GM18511 (cell line): ENCODE data around the gene TFIP11.
"Not testable (repeated sequence)": the region's sequence is repeated elsewhere in the genome, so short reads cannot be mapped to it uniquely, and the experiment has no call there.

Experiments
- ATAC-seq: cut with Tn5 transposase; IDR thresholded peaks from one replicate; pipeline ENCODE4 v1.9.1; 2021; ENCODE audit warnings: mild to moderate bottlenecking, moderate library complexity; ENCODE audit not compliant: unreplicated experiment

The TFIP11 gene

DNA sequence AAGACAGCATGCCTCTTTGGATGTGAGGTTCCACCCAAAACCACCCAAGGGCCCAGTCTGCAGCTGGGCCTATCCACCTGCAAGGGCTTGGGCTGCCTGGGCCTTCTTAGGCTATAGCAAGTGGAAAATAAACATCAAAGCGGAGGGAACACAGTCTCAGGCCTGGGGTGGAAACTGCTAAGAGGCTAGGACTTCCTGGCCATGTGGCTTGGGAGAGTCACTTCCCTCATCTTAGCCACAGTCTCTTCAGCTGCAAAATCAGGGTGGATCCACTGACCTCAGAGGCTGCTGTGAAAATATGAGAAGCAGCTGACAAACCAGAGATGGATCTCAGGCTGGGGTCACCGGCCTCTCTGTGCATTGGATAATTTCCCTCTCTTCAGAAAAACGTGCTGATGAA is 30.6 kb upstream of the TFIP11 start:
- ATAC-seq = no peak

DNA sequence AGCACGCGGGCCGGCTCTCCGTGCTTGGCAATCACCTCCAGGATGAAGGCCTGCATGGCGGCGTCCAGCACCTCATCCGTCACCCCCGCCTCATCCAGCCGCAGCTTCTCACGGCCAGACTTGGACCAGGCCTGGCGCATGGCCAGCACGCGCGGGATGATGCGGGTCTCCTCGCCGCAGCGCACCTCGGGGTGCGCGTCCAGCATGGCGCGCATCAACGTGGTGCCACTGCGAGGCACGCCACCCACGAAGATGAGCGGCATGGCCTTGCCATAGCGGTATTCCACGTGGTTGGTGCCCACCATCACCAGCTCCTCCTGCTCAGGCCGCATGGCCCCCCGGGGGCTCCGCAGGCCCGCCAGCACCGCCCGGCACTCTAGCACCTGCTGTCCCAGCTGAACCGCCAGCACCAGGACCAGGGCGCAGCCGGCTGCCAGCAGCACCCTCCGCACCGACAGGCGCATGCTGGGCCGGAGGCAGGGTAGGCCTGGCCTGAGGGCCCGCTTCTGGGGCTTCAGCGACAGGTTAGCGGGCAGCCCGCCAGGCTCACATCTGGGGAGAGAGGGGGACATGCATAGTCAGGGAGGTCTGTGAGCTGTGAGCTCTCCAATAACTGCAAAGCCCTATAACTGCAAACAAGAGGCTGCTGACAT is 29.0 kb upstream of the TFIP11 start:
- ATAC-seq = no peak

GRCh38 chr22:26540119-26540518 is 27.8 kb upstream of the TFIP11 start:
- ATAC-seq = no peak

GRCh38 chr22:26536762-26537134 is 24.5 kb upstream of the TFIP11 start:
- ATAC-seq = no peak

DNA sequence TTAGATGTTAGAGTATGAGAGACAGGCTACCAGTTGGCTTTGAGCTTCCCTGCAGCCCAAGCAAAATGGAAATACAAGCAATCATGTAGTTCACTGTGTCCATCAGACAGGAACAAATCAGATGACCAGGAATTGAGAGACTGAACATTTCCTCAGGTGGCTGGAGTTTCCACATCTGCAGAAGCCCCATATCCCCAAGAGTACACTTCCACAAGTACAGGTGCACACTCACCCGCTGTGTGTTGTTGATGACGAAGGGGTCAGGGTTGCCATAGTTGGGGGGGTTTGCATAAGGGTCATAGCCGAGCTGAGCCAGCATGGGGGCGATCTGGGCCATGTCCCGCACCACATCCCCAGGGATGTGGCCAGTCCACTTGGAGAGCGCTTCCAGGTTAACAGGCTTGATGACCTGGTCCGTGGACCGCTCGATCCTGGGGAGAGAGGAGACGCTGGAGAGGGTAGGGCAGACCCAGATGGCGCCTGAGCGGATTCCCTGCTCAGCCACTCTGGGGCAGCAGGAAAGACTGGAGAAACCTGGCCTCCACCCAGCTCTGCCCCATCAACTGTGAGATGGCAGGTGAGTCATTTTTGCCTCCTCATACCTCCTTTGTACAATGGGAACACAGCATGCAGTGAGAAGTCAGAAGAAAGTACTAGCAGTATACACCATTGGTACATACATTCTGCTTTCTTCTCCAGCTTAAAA is 23.9 kb upstream of the TFIP11 start:
- ATAC-seq = no peak

GRCh38 chr22:26535603-26535908 is 23.3 kb upstream of the TFIP11 start:
- no peak for ATAC-seq

- no peak for ATAC-seq
These were observed 22.8 kb upstream of the TFIP11 start for GRCh38 chr22:26534874-26535602.

GRCh38 chr22:26534171-26534855 is 22.0 kb upstream of the TFIP11 start:
- no peak for ATAC-seq

- no peak for ATAC-seq
These were observed 17.1 kb upstream of the TFIP11 start for GRCh38 chr22:26529345-26529744.

DNA sequence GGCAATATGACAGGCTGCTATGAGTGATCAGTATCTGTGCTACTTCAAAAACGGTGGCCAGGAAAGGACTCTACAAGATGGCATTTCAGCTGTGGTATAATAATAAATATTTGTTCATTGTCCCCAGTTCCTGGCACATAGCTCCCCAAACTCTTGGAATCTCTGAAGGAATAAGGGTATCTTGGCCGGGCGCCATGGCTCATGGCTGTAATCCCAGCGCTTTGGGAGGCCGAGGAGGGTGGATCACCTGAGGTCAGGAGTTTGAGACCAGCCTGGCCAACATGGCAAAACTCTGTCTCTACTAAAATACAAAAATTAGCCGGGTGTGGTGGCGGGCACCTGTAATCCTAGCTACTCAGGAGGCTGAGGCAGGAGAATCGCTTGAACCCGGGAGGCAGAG is 16.2 kb upstream of the TFIP11 start:
- ATAC-seq = not testable (repeated sequence)

DNA sequence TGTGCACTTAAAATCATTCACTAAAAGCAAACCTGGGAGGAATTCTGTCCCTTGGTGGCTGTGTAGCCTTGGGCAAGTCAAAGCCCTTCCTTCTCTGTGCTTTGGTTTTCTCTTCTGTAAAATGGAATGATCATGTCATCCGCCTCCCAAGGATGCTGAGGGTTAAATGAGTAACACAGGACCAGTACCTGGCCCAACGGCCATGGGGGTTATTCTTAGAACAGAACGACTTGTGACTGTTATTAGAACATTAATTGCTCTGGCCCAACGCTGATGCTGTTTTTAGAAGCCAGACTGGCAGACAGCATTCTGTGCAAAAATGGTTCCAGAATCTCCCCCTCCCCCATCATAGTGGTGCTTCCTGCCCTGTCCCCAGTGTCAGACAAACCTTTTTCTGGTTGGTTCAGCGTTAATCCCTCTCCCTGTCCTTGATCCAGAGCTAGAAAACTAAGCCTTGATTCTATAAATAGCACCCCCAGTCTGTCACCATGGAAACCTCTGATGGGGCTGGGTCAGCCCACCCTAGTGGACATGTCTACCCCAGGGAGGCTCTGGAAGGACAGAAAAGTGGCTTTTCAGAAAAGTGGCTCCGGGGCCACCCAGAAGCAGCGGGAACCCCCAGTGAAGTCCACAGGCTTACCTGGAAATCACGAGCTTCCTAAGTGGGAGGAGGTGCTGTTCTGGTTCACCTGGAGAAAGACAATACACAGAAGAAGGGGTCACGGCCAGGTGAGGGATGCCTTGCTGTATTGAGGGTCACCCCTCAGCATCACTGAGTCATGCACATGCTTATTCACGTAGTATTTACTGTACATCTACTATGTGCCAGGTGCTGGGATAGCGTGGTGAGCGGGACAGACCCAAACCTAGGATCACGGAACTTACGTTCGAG is 15.5 kb upstream of the TFIP11 start:
- ATAC-seq = no peak

DNA sequence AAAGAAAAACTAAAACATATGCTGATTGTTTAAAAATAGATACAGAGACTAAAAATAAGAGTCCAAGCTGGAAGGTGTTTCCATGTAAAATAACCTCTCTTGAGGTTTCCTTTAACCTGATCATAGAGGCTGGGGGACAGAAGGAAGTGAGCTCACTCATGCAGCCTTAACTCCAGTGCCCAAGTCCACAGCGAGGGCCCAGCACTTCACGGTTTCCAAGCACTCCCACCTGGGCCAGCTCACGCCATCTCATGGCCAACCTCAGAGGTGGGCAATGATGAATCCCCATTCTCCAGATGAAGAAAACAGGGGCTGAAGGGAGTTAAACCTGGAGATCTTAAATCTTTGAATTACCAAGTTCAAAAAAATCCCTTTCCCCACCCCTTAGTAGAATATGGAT is 14.9 kb upstream of the TFIP11 start:
- ATAC-seq = no peak

DNA sequence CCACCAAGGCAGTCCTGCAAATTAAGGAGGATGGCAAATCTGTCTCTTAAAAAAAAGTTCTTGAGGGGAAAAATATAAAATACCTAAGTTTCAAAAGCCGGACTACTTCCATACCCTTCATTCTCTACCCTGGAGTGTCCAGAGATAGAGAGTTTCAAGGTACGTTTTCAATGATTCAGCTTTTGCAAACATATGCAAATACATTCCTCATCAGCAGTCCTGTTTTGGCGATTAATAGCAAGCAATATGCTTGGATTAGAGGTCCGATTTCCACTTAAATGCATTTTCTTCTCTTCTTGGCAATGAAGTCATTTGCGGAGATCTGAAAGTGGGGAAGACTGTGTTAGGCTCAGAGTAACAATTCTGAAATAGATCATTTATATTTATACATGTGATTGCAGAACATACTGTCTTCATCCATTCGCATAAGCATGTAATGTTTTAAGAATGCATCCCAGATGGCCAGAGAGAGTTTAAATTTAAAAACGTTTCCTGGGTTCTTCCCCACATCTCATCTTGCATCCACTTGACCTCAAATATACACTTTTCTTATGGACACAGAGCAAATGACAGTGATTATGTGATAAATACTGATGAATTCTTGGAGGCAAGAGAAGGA is 13.8 kb upstream of the TFIP11 start:
- ATAC-seq = no peak

DNA sequence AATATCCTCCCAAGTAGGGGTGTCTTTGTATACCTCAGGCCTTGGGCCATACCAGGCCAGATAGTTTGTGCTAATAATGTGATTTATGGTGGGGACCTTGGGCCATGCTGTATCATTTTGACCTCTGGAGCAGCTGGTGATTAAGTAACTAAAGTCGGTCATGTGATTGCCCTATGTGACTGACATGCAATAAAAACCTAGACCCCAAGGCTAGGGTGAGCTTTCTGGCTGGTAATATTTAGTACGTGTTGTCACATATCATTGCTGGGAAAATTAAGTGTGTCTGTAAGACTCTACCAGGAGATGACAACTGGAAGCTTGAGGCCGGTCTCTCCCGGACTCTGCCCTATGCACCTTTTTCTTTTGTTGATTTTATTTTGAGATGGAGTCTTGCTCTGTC is 12.6 kb upstream of the TFIP11 start:
- ATAC-seq = no peak

GRCh38 chr22:26522592-26522991 is 10.3 kb upstream of the TFIP11 start:
- ATAC-seq = no peak

DNA sequence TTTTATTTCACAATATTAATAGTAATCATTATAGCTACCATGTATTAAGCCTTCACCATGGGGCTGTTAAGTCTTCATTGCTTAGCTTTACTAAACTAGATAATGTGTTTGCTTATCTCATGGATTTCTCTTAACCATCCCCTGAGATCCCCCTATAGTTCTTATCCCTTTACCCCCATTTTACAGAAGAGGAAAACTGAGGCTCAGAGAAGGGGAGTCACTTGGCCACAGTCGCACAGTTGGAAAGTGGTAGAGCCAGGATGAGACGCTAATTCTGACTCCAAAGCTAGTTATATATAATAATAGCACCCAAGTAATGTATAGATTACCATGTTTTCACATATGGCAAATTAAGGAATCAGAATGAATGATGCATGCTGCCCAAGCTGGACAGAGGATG is 9.7 kb upstream of the TFIP11 start:
- ATAC-seq = no peak

DNA sequence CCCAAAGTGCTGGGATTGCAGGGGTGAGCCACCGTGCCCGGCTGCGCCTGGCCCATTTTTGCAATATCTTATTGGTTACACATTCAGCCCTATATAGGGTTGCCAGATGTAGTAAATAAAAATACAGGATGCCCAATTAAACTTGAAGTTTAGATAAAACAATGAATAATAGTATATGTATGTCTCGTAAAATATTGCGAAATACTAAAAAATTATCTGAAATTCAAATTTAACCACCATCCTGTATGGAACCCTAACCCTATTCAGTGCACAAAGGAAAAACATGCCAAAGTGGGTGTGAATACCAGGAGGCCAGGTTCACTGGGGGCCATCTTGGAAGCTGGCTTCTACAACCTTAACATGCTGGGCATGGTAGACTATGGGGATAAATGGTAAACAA is 5.2 kb upstream of the TFIP11 start:
- no peak for ATAC-seq

GRCh38 chr22:26516503-26516902 is 4.2 kb upstream of the TFIP11 start:
- no peak for ATAC-seq

- no peak for ATAC-seq
These were observed 3.7 kb upstream of the TFIP11 start for GRCh38 chr22:26515931-26516330.

GRCh38 chr22:26514419-26515161 is 2.3 kb upstream of the TFIP11 start:
- ATAC-seq = no peak
